NCI-H345 (cell line): ENCODE results near the gene ASS1.

Source experiments
- DNase-seq: peaks from one replicate; lab custom pipeline; 2025; lab: John Stamatoyannopoulos, UW

ASS1 gene

DNA sequence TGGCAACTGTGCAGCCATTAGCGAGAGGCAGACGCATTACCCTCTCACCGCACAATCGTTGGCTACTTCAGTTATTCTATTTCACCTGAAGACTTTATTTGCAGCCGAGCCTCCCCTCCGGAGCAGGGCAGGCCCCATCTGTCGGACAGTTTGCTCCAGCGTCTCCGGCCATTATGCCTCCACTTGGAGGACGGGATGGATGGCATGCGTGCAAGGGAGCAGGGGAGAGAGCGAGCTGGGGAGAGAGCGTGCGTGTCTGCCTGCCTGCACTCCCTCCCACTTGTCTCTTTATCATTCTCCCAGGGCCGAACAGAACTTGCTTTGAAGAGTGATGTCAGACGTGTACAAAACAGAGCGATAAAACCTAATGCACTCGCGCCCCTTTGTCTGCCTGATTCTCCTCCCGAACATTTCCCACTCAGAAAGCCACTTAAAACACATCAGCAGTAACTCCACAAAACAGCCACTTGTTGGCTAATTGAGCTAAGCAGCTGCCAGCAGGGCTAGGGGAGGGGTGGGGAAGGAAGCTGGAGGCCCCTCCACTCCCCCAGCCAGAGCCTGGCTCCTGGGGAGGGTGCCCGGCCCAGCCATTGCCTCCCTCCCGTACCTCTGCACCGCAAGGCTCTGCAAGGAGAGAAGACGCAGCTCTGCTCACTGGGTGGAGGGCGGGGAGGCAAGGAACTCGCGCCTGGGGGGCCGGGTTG is 91.2 kb downstream of the ASS1 start:
- DNase-seq: peak; percentile 92

DNA sequence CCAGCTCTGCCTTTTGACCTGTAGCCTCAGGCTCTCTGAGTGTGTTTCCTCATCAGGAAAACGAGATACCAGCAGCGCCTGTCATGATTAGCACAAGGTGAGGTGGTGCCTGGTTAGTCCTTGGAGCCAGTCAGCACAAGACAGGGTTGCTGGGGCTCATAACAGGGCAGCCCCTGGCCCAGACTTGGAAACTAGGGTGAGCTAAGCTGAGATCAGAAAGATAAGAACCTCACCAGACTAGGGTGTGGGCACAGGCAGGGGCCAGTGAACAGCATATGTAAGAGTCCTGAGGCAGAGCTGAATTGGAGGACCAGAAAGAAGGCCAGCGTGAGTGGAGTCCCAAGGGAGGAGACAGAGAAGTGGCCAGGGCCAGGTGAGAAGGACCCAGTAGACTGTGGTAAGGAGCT is 91.9 kb downstream of the ASS1 start:
- no peak for DNase-seq

DNA sequence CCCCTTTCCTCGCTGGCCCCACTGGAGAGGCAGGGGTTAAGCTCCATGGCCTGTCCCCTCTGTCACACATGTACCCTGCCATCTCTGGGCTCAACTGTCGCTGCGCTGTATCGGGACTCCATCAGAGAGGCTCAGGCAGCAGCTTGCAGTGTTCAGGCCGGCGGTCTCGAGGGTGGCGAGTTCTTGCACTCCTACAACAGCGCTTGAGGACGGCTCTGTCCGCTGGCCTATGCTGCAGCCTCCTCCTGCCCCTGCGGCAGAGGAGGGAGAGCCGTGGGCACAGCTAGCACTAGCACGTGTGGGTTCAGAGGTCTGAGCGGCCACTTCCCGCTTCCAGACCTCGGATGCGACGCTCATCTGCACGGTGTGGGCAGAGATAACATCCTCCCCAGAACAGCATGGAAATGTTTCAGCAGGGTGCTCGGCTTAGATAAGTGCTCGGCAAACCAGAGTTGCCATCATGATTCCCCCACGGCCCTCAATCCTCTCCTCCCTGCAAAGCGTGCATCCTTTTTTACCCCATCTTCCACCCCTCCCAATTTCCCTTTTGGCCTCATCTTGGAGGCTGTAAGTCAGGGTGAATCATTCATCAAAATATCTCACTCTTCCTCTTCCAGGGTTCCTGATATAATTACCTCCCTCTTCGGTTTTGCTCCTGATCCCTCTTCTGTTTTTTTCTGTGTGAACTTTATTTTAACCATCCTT is 92.7 kb downstream of the ASS1 start:
- DNase-seq: no peak

DNA sequence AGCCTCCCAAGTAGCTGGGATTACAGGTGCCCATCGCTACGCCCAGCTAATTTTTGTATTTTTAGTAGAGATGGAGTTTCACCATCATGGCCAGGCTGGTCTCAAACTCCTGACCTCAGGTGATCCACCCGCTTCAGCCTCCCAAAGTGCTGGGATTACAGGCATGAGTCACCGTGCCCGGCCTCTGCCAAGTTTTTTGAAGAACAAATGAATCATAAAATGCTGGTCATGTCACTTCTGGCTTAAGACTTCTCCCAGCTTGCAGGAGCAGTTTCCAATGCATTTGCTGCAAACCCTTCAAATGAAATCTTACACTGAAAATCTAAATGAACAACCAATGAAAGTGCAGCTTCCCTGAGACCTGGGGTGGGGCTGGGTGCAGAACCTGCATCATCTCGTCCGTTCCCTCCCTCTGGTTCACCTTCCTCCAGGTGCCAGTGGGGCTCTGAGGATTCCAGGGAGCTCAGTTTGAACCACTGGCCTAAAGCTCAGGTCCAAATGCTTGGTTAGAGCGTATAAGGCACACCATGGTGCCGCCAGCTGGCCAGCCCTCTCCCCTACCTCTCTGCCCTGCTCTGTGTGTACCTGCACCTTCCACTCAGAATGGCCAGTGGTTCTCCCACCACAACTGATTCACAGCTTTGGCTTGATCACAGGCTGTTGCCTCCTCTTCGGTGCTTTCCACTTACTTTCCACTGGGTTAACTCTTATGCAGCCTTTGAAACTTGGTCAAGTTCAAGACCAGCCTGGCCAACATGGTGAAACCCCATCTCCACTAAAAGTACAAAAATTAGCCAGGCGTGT is 94.9 kb downstream of the ASS1 start:
- DNase-seq: no peak

DNA sequence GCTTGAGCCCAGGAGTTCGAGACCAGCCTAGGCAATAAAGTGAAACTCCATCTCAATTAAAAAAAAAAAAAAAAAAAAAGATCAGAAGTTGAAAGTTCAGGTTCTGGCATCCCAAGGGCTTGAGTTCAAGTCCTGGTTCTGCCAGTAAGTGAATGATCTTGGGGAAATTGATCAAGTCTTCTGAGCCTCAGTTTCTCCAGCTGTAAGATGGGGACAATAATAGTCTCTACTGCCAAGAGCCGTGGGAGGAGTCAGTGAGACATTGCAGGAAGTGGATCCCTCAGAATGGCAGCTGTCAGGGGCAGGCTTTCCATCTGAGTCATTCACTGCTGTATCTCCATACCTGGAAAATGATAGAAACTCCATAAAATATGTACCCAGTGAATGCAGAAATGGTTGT is 96.8 kb downstream of the ASS1 start:
- no peak for DNase-seq

DNA sequence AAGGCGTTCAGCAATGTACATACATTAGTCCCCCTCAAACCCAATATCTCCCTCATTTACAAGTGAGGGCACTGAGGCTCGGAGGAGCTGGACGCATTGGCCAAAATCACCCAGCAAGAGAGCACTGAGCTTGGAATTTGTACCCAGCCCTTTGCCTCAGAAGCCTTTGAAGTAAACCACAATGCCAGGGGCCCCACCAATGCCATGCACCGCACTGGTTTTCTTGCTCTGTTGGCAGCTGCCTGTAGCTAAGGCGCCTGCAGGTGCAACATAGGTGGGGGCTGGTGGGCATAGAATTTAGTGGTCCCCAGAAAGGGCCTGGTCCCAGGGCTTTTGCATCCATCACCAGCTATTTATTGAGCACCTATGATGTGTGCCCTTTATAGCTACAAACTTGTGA is 97.3 kb downstream of the ASS1 start:
- DNase-seq: no peak

DNA sequence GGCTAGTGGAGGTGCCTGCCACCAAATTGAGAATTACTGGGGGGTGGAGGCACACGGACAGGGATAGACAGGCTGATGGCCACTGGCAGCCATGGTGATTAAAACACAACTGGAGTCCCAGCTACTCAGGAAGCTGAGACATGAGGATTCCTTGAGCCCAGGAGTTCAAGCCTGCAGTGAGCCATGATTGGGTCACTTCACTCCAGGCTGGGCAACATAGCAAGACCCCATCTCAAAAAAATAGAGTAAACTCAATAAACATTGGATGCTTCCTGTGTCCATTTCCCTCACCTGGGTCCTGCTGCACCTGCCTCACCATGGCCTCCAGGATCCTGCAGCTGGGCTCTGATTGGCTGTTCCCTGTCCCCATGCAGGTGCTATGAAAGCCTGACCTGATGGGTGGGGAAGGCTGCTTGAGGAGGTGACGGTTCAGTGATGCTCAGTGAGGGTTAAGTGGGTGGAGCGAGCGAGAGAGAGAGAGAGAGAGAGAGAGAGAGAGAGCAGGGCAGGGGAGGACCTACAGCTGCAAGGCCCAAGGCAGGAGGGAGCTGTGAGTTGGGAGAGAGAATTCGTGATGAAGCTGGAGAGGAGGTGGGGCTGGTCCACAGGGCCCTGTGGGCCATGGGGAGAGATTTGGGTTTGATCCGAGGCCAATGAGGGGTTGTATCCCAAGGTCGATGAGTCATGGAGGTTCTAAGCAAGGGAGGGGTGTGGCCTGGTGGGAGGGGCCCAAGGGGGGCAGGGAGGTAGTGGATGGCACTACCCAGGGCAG is 97.9 kb downstream of the ASS1 start:
- DNase-seq: no peak

DNA sequence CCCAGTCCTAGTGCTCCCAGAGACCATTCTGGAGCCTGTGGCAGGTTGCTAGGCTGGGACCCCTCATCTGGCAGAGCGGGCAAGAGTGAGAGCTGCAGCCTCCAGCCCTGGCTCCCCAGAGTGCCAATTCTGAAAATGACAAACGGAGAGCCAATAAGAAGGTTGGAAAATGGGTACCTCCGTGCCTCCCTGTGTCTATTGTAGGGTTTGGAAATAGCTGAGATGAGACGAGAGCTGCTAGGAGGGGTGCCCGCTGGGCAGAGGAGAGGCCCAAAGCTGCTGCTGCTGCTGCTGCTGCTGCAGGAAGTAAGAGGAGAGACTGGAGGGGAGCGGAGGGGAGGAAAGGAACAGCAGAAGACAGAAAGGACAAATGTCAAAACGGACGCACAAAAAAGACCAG is 98.6 kb downstream of the ASS1 start:
- no peak for DNase-seq

DNA sequence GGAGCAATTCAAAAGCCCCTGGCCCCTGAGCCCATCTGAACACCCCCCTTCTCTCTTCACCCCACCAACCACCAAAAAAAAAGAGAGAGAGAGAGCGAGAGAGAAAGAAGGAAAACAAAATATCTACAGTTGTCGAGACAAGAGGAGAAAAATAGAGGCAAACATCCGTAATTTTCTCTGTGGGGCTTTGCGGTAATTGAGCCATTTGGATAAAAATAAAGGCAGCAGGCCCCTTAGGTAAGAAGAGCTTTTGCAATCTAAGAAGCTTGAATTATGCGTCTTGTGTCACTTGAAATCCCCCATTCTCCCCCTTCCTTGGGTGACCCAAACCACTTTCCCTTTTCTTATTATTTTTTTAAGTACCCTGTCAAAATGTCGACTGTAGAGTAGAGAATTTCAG is 99.1 kb downstream of the ASS1 start:
- no peak for DNase-seq

DNA sequence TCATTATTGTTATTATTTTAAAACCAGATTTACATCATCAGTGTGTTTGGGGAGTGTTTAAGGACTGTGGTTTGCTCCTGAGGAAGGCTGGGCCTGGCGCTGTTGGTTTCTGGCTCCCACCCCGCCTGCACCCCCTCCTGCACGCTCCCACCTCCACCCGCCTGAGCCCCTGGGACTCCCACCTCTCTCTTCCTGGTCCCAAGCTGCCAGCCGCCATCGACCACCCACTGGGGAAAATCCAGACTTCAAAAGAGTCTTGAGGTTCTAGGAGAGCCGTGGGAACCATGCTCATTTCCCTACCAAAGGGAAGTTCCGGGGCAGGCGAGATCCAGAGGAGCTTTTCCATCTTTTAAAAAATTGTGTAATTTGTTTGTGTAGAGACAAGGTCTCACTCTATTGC is 99.6 kb downstream of the ASS1 start:
- DNase-seq: no peak

DNA sequence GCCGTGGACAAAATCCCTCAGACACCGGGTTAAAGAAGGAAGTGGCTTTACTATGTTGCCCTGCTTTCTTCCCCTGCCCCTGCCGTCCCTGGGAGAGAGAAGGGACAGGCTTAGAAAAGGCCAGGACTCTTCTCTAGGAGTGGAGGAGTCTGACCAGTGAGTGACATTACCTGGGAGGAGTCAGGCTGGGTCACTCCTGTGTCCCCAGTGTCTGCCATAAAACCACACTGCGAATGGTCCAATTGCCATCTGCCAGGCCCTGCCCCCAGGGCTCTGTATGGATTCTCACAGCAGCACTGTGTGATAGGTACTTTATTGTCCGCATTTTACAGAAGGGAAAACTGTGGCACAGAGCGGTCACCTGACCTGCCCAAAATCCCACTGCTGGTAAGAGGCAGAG is 103.3 kb downstream of the ASS1 start:
- no peak for DNase-seq

DNA sequence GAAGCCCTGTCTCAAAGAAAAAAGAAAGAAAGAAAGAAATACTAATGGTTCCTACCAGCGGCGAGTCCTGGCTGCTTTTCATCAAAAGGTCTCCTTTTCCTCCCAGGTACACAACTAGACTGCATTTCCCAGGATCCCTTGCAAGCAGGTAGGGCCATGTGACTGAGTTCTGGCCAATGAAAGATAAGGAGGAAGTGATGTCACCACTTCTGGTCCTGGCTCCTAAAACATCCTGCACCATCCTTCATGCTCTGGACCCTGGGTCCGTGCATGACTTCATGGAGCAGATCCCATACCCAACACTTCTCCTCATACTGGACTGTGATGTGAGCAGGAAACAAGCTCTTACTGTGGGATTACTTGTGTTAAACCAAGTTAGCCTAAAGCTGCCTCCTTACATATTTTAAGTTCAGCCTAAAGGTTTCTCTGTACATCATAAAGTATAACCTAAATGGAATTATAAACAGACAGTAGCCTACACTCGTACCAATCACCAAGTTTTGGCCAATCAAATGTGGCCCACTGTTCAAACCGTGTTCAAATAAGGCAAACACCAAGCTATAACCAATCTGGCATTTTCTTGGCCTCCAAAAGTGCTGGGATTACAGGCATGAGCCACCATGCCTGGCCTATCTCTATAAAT is 104.5 kb downstream of the ASS1 start:
- no peak for DNase-seq
